MM.1S (cell line): ENCODE results near the gene RBM8A.

ENCODE experiments used
- EZH2 ChIP-seq: fragments of 300-600 bp; sonication (generic); optimal IDR thresholded peaks from 2 replicates; pipeline ENCODE3; 2017; ENCODE audit warnings: low read depth, mild to moderate bottlenecking, antibody characterized with exemption, low read length, mixed read lengths
- EZH2phosphoT487 ChIP-seq: fragments of 300-600 bp; sonication (generic); IDR thresholded peaks from 2 replicates; pipeline ENCODE4 v1.6.1; 2018; ENCODE audit warnings: antibody characterized with exemption, low read length
- TF ChIP-seq, protein P1 (sequence below): fragments of 300-600 bp; sonication (generic); IDR thresholded peaks from 2 replicates; pipeline ENCODE4 v1.5.1; 2016; ENCODE audit warnings: antibody characterized with exemption, low read length, mixed read lengths

DNA sequence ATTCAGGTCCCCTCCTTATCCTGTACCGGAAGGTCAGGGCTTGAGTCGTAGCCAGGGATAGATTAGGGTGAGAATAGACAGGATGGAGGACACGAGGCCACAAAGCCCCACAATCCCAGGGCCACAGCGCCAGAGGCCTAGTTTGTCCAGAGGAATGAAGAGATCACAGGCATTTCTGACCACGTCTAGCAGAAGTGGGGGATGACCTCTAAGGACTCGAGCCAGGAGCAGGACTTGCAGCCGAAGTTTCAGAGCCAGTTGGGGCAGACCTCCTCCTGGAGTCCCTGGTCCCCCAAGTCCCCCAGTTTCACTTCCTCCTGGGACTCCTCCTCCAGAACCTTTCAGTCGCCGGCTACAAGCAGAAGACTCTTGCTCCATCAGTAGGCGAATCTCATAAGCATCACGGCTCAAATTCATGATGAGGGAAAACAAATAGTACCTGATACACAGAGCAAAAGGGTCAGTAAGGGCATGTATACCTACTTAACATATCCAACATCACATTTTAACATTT, 15.1 kb downstream of the RBM8A start:
- TF ChIP-seq, protein P1, sequence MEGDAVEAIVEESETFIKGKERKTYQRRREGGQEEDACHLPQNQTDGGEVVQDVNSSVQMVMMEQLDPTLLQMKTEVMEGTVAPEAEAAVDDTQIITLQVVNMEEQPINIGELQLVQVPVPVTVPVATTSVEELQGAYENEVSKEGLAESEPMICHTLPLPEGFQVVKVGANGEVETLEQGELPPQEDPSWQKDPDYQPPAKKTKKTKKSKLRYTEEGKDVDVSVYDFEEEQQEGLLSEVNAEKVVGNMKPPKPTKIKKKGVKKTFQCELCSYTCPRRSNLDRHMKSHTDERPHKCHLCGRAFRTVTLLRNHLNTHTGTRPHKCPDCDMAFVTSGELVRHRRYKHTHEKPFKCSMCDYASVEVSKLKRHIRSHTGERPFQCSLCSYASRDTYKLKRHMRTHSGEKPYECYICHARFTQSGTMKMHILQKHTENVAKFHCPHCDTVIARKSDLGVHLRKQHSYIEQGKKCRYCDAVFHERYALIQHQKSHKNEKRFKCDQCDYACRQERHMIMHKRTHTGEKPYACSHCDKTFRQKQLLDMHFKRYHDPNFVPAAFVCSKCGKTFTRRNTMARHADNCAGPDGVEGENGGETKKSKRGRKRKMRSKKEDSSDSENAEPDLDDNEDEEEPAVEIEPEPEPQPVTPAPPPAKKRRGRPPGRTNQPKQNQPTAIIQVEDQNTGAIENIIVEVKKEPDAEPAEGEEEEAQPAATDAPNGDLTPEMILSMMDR: no peak
- TF ChIP-seq EZH2 (no peak), EZH2phosphoT487 (no peak)
